Astrocyte (in vitro differentiated cells and primary cell): ENCODE measurements around the gene IYD. TPM values are rescaled to one million over a fixed set of nuclear protein-coding genes. Genes with fewer than 3 reads are reported as not detected.

Experiments
- DNase-seq: peaks from one replicate; pipeline ENCODE4 v3.0.0-alpha.2; 2010; ENCODE audit warnings: low read depth
- FAIRE-seq: peaks from 2 replicates; lab custom pipeline; 2011; peaks lifted over from hg19 to GRCh38; lab: Jason Lieb, UNC
- H2AFZ ChIP-seq: 2 replicates; pipeline ENCODE4 v1.6.0; 2012; ENCODE audit warnings: low read depth, low read length, inconsistent platforms
- H3K27ac ChIP-seq: 2 replicates; pipeline ENCODE4 v1.5.1; 2011; ENCODE audit warnings: low read depth, low read length, inconsistent platforms
- H3K27me3 ChIP-seq: 2 replicates; pipeline ENCODE4 v1.6.0; 2011; ENCODE audit warnings: low read length, inconsistent platforms; ENCODE audit not compliant: insufficient read depth
- H3K36me3 ChIP-seq: 2 replicates; pipeline ENCODE4 v1.5.1; 2011; ENCODE audit warnings: low read length, inconsistent platforms; ENCODE audit not compliant: insufficient read depth
- H3K4me1 ChIP-seq: 2 replicates; pipeline ENCODE4 v1.5.1; 2011; ENCODE audit warnings: low read length, inconsistent platforms; ENCODE audit not compliant: insufficient read depth
- H3K4me2 ChIP-seq: 2 replicates; pipeline ENCODE4 v1.6.0; 2012; ENCODE audit warnings: low read length, inconsistent platforms
- H3K4me3 ChIP-seq: 2 replicates; pipeline ENCODE4 v1.5.1; 2011; ENCODE audit warnings: low read depth, mild to moderate bottlenecking, low read length, inconsistent platforms; ENCODE audit not compliant: insufficient read depth
- H3K79me2 ChIP-seq: 2 replicates; pipeline ENCODE4 v1.6.0; 2012; ENCODE audit warnings: mild to moderate bottlenecking, low read length, inconsistent platforms; ENCODE audit not compliant: insufficient read depth
- H3K9ac ChIP-seq: 2 replicates; pipeline ENCODE4 v1.6.0; 2012; ENCODE audit warnings: mild to moderate bottlenecking, low read length, inconsistent platforms
- H3K9me3 ChIP-seq: 2 replicates; pipeline ENCODE4 v1.5.1; 2012; ENCODE audit warnings: low read depth, mild to moderate bottlenecking, low read length, inconsistent platforms; ENCODE audit not compliant: insufficient read depth
- H4K20me1 ChIP-seq: 2 replicates; pipeline ENCODE4 v1.6.0; 2012; ENCODE audit warnings: low read length, inconsistent platforms; ENCODE audit not compliant: insufficient read depth
- H3K27ac Mint-ChIP-seq: one replicate; pipeline ENCODE4 v1.8.0; 2021; ENCODE audit warnings: mild to moderate bottlenecking, mixed read lengths; ENCODE audit not compliant: unreplicated experiment
- H3K27me3 Mint-ChIP-seq: one replicate; pipeline ENCODE4 v1.8.0; 2021; ENCODE audit warnings: low read depth, mixed read lengths; ENCODE audit not compliant: unreplicated experiment
- H3K36me3 Mint-ChIP-seq: one replicate; pipeline ENCODE4 v1.8.0; 2021; ENCODE audit warnings: low read depth, mixed read lengths; ENCODE audit not compliant: unreplicated experiment
- H3K4me1 Mint-ChIP-seq: one replicate; pipeline ENCODE4 v1.8.0; 2021; ENCODE audit warnings: low read depth, mixed read lengths; ENCODE audit not compliant: unreplicated experiment
- H3K4me3 Mint-ChIP-seq: one replicate; pipeline ENCODE4 v1.8.0; 2021; ENCODE audit warnings: mild to moderate bottlenecking, moderate library complexity, mixed read lengths; ENCODE audit not compliant: unreplicated experiment
- H3K9me3 Mint-ChIP-seq: one replicate; pipeline ENCODE4 v1.8.0; 2021; ENCODE audit warnings: mild to moderate bottlenecking, mixed read lengths; ENCODE audit not compliant: unreplicated experiment
- EZH2 ChIP-seq: IDR thresholded peaks from 2 replicates; pipeline ENCODE4 v1.6.1; 2012; ENCODE audit warnings: mild to moderate bottlenecking, low read length, inconsistent platforms; ENCODE audit not compliant: insufficient read depth
- total RNA-seq: library from RNA; stranded (reverse); gene quantifications from 2 replicates; pipeline ENCODE4 v1.2.1, GENCODE V29; 2021
- TF ChIP-seq, protein P1 (sequence below): IDR thresholded peaks from 2 replicates; pipeline ENCODE4 v1.5.1; 2011; ENCODE audit warnings: low read depth, mild to moderate bottlenecking, inconsistent platforms, low read length, moderate library complexity; ENCODE audit not compliant: insufficient read depth

Gene IYD
- total RNA-seq, 1 donor from 2014 or later = not detected

DNA sequence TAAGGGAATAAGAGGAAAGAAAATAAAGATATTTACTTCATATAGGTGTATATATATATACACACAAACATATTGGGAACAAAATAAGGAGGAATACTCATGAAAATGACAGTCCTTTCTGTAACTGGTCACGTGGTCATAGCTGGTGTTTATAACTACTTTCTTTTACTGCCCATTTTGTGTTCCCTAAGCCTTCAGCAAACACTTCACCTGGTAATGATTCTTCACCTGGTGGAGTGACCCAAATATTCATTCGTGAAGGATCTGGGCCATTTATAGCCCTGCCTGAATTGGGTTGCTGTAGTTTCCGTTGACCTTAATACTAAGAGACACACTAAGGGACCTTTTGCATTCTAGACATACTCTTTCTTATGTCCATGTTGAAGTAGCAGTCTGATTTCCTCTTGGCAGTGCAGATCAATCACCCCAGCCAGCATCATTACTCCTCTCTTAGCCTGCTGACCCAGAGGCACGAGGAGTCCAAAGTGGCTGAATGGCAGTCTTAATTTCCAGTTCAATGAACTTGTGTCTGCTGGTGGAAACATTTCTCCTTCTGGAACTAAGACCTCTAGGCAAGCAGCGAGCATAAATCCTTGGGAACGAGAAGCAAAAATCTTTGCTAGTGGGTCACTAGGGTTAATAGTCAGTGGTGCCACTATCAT lies 39.9 kb upstream of the IYD start:
- H3K9ac ChIP-seq = no peak overlapping the region
- no peaks in the 10 kb centered on the region for H3K79me2 ChIP-seq
- peaks cover 33% of the 10 kb centered on the region for H3K27me3 Mint-ChIP-seq
- no peak overlapping the region for H3K27ac ChIP-seq
- H3K4me3 Mint-ChIP-seq = no peak overlapping the region
- H3K27me3 ChIP-seq = no peaks in the 10 kb centered on the region
- peaks cover 4% of the 10 kb centered on the region for H3K4me1 Mint-ChIP-seq
- FAIRE-seq (no peak), DNase-seq (no peak)
- H3K36me3 ChIP-seq = no peaks in the 10 kb centered on the region
- no peaks in the 10 kb centered on the region for H4K20me1 ChIP-seq
- H3K4me1 ChIP-seq = peaks cover 3% of the 10 kb centered on the region
- no peaks in the 10 kb centered on the region for H3K36me3 Mint-ChIP-seq
- no peak for TF ChIP-seq EZH2
- TF ChIP-seq, protein P1, sequence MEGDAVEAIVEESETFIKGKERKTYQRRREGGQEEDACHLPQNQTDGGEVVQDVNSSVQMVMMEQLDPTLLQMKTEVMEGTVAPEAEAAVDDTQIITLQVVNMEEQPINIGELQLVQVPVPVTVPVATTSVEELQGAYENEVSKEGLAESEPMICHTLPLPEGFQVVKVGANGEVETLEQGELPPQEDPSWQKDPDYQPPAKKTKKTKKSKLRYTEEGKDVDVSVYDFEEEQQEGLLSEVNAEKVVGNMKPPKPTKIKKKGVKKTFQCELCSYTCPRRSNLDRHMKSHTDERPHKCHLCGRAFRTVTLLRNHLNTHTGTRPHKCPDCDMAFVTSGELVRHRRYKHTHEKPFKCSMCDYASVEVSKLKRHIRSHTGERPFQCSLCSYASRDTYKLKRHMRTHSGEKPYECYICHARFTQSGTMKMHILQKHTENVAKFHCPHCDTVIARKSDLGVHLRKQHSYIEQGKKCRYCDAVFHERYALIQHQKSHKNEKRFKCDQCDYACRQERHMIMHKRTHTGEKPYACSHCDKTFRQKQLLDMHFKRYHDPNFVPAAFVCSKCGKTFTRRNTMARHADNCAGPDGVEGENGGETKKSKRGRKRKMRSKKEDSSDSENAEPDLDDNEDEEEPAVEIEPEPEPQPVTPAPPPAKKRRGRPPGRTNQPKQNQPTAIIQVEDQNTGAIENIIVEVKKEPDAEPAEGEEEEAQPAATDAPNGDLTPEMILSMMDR = no peak
- H3K4me3 ChIP-seq = no peak overlapping the region
- peaks cover 2% of the 10 kb centered on the region for H3K9me3 Mint-ChIP-seq
- H3K4me2 ChIP-seq = no peak overlapping the region
- no peak overlapping the region for H2AFZ ChIP-seq
- no peak overlapping the region for H3K27ac Mint-ChIP-seq
- H3K9me3 ChIP-seq = no peaks in the 10 kb centered on the region

DNA sequence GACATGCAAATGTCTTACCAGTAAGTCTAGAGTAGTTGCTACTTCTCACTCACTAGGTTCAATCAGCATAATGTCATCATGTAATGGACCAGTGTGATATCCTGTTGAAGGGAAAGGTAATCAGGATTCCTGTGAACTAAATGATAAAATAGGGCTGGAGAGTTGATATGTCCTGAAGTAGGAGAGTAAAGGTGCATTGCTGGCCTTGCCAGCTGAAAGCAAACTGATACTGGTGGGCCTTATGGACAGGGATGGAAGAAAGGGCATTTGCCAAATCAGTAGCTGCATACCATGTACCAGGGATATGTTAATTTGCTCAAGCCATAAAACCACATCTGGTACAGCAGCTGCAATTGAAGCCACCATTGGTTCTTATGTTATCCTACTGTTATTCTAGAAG lies 37.5 kb upstream of the IYD start:
- H3K27ac Mint-ChIP-seq = no peak overlapping the region
- H2AFZ ChIP-seq = no peak overlapping the region
- DNase-seq = no peak
- no peak overlapping the region for H3K4me2 ChIP-seq
- peaks cover 9% of the 10 kb centered on the region for H3K4me1 ChIP-seq
- H3K27me3 ChIP-seq = no peaks in the 10 kb centered on the region
- no peaks in the 10 kb centered on the region for H3K9me3 ChIP-seq
- no peak overlapping the region for H3K27ac ChIP-seq
- peaks cover 33% of the 10 kb centered on the region for H3K27me3 Mint-ChIP-seq
- H3K36me3 Mint-ChIP-seq = no peaks in the 10 kb centered on the region
- no peaks in the 10 kb centered on the region for H3K9me3 Mint-ChIP-seq
- H3K4me1 Mint-ChIP-seq = peaks cover 6% of the 10 kb centered on the region
- no peaks in the 10 kb centered on the region for H4K20me1 ChIP-seq
- H3K4me3 Mint-ChIP-seq = no peak overlapping the region
- no peak for TF ChIP-seq EZH2
- TF ChIP-seq, protein P1 = no peak
- H3K36me3 ChIP-seq = no peaks in the 10 kb centered on the region
- H3K9ac ChIP-seq = no peak overlapping the region
- FAIRE-seq = no peak
- no peak overlapping the region for H3K4me3 ChIP-seq
- no peaks in the 10 kb centered on the region for H3K79me2 ChIP-seq

DNA sequence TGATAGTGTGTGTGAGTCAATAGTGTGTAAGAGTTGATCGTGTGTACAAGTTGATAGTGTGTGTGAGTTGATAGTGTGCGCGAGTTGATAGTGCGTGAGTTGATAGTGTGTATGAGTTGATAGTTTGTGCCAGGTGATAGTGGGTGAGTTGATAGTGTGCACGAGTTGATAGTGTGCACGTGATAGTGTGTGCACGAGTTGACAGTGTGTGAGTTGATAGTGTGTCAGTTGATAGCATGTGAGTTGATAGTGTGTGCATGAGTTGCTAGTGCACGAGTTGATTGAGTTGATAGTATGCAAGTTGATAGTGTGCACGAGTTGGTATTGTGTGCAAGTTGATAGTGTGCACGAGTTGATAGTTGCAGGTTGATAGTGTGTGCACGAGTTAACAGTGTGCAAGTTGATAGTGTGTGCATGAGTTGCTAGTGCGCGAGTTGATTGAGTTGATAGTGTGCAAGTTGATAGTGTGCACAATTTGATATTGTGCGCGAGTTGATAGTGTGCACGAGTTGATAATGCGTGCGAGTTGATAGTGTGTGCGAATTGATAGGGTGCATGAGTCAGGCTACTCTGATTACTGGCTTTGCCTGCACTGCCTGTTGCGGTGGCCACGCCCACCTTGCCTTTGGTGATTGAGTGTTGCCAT lies 35.8 kb upstream of the IYD start:
- DNase-seq = no peak
- peaks cover 13% of the 10 kb centered on the region for H3K4me1 ChIP-seq
- peaks cover 11% of the 10 kb centered on the region for H3K4me1 Mint-ChIP-seq
- no peak overlapping the region for H3K27ac ChIP-seq
- no peak for TF ChIP-seq EZH2
- TF ChIP-seq, protein P1 = no peak
- no peak overlapping the region for H3K27ac Mint-ChIP-seq
- no peaks in the 10 kb centered on the region for H3K36me3 Mint-ChIP-seq
- no peak overlapping the region for H3K4me3 Mint-ChIP-seq
- no peaks in the 10 kb centered on the region for H3K27me3 ChIP-seq
- H3K9me3 ChIP-seq = no peaks in the 10 kb centered on the region
- no peaks in the 10 kb centered on the region for H4K20me1 ChIP-seq
- no peaks in the 10 kb centered on the region for H3K79me2 ChIP-seq
- no peak overlapping the region for H2AFZ ChIP-seq
- no peak overlapping the region for H3K4me3 ChIP-seq
- H3K9ac ChIP-seq = no peak overlapping the region
- no peaks in the 10 kb centered on the region for H3K9me3 Mint-ChIP-seq
- FAIRE-seq = no peak
- H3K27me3 Mint-ChIP-seq = peaks cover 30% of the 10 kb centered on the region
- no peak overlapping the region for H3K4me2 ChIP-seq
- H3K36me3 ChIP-seq = no peaks in the 10 kb centered on the region
